Left renal cortex interstitium (tissue), 4 donors: ENCODE measurements around the gene TOPBP1. TPM values are rescaled to one million over a fixed set of nuclear protein-coding genes. Genes with fewer than 3 reads are reported as not detected.
"Not testable (repeated sequence)": the region's sequence is repeated elsewhere in the genome, so short reads cannot be mapped to it uniquely, and the experiment has no call there.

Experiments used
- DNase-seq, 4 donors: peaks; one replicate each; pipeline ENCODE4 v3.0.0-alpha.2; 2013; ENCODE audit warnings: low read depth in 4 of 4, low spot score in 2 of 4, missing footprints in 1 of 4
- polyA plus RNA-seq, 4 donors: library from polyadenylated mRNA; unstranded; fragments of 120-200 nt; gene quantifications; one replicate each; pipeline ENCODE4 v1.2.1, GENCODE V29; 2013; ENCODE audit not compliant: insufficient read length in 4 of 4

Gene TOPBP1
- polyA plus RNA-seq, 4 donors = 36.0 to 47.6 (median 44.5) TPM

GRCh38 chr3:133675631-133676335 lies 14.0 kb upstream of the TOPBP1 start:
- no peak for DNase-seq

- DNase-seq = no peak
These were observed 12.7 kb upstream of the TOPBP1 start for GRCh38 chr3:133674290-133674919.

DNA sequence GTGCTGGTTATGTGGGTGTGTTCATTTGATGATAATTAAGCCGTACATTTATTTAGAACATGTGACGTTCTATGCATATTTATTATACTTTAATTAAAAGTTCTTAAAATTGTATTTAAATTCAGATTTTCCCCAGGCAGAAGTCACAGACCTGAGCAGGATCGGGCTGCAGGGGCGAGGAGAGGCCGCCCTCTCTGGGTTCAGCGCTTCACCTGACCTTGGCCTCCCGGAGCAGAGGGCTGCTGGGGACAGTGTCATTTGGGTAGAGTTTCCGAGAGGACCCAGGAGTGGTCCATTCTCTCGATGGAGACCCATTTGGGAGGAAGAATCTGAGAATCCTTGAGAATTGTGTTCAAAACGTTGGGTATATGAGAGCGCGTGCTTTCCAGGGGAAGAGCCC lies 12.0 kb upstream of the TOPBP1 start:
- DNase-seq = no peak

GRCh38 chr3:133672461-133672860 lies 10.7 kb upstream of the TOPBP1 start:
- no peak for DNase-seq

DNA sequence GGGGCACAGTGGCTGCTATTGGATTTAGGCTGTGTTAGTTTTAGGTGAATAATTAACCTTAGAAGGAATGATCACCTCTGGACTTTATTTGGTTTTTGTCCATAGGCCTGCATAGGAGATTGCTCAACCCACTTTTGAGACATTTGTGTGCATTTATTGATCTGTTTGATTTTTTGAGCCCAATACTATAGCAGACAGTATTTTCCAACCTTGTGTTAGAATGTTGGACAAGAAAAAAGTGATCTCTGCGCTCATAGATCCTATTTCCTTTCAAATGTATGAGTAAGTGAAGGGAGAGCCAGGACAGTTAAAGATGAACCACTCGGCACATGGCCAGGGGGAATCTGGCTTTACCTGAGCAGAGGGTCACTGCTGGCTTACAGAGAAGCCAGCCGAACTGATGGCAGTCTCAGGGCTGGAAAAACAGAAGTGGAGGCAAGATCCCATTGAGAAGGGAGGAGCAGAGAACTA lies 8.8 kb upstream of the TOPBP1 start:
- DNase-seq = no peak

GRCh38 chr3:133669949-133670524 lies 8.3 kb upstream of the TOPBP1 start:
- DNase-seq = no peak

DNA sequence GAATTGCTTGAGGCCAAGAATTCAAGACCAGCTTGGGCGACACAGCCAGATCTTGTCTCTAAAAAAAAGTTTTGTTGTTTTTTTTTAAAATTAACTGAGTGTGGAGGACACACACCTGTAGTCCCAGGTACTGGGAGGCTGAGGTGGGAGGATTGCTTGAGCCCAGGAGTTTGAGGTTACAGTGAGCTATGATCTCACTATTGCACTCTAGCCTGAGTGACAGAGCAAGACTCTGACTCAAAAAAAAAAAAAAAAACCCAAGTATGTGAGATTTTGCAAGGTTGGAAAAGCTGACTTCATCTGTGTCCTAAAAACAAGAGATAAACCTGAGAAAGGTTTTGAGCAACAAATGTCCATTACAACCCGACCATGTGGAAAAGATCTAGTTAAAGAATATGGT lies 5.4 kb upstream of the TOPBP1 start:
- no peak for DNase-seq

DNA sequence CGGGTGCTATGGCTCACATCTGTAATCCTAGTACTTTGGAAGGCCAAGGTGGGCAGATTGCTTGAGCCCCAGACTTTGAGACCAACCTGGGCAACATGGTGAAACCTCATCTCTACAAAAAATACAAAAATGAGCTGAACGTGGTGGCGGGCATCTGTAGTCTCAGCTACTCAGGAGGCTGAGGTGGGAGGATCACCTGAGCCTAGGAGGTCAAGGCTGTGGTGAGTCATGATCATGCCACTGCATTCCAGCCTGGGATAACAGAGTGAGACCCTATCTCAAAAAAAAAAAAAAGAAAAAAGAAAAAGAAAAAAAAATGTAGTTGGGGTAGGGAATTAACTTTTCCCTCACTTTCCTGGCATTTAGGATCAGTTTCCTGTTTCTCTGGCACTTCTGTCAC lies 3.4 kb upstream of the TOPBP1 start:
- DNase-seq = not testable (repeated sequence)

DNA sequence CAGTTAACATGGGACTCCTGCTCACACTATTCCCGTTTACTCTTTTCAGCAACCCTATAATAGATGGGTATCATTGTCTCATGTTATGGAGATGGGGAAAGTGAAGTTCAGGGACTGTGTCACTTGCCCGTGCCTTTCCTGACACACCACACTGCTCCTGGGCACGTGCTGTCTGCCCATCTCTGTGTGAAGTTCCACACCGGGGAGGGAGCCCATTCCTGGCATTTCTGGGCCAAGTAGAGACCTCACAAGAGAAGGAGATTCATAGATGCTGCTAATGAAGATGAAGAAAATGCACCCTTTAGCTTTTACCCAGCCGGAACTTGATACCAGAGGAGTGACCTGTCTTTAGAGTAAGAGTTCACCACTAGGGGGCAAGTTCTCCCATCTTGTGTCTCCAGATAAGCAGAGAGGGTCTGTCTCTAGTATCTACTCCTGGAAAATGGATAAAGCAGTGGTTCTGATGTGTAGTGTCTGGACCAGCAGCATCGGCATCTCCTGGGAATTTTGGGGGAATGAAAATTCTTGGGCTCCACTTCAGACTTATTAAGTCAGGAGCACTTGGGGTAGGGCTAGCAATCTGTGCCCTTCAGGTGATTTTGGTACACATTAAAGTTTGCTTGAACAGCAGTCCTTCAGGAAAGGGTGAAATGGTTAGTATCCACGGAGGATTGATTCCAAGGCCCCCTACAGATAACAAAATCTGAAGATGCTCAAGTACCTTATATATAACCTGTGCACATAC lies 2.0 kb upstream of the TOPBP1 start:
- peak in 2 of 4 donors; percentile 34 to 40 for DNase-seq

GRCh38 chr3:133662278-133662651 lies 524 bp upstream of the TOPBP1 start:
- no peak for DNase-seq

DNA sequence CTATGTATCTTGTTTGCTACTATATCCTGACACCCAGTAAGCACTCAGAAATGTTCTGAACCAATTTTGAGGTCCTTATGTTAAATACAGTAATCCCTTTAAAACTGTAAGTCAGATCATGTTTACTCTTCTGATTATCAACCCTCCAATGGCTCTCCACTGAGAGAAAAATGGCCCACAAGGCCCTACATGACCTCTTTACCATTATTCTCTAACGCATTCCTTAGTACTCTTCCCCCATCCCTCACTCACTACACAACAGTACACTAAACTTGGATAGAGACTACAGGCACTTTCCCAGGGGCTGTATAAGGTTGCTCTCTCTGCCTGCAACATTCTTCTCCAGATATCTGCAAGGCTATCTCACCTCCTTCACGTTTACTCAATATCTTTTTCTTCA lies 1.9 kb downstream of the TOPBP1 start:
- DNase-seq = no peak

GRCh38 chr3:133655731-133656515 lies 5.8 kb downstream of the TOPBP1 start:
- no peak for DNase-seq

GRCh38 chr3:133649486-133650068 lies 12.2 kb downstream of the TOPBP1 start:
- DNase-seq = no peak

DNA sequence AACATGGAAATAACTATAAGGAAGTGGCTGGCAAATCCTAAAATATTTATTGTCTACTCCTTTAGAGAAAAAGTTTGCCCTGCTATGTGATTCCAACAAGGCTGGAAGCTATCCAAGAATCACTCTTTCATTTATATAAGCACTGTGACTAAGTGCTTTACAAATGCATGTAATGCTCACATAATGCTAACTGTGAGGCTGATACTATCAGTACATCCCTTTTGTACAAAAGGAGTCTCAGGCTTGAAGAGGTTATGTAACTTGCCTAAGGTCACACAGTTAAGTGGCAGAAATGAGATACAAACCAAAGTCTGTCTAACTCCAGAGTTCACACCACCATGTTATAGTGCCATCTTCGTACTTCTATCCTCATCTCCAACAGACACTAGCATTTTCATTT lies 17.0 kb downstream of the TOPBP1 start:
- DNase-seq = no peak

- DNase-seq = no peak
These were observed 18.1 kb downstream of the TOPBP1 start for GRCh38 chr3:133643611-133644010.

DNA sequence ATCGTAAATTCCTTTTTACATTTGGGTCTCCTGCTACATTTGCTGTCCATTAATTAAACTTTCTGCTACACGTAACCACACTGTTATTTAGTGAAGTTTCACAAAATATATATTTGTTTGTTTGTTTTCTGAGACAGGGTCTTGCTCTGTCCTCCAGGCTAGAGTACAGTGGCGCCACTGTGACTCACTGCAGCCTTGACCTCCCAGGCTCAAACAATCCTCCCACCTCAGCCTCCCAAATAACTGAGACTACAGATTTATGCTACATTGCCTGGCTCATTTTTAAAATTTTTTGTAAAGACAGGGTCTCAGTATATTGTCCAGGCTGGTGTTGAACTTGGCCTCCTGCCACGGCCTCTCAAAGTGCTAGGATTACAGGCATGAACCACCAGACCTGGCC lies 20.5 kb downstream of the TOPBP1 start:
- no peak for DNase-seq

GRCh38 chr3:133633439-133633838 lies 28.3 kb downstream of the TOPBP1 start:
- DNase-seq = no peak

- no peak for DNase-seq
These were observed 32.6 kb downstream of the TOPBP1 start for GRCh38 chr3:133629146-133629545.

DNA sequence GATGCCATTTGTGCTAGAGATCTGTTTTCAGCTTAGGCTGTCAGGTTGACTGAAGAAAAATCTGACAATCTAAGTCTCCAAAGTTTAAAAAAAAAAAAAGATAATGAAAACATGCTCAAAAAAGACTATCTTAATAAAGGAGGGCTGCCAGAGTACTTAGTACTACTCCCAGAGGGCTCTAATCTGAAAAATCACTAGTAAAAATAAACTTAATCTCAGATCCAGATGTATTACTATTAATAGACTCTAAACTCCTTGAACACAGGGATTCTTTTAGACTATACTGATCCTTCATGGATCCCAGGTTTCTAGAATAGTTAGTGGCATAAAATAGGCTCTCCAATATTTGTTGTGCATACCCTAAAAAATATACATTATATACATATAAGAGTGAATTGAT lies 34.0 kb downstream of the TOPBP1 start:
- DNase-seq = no peak

DNA sequence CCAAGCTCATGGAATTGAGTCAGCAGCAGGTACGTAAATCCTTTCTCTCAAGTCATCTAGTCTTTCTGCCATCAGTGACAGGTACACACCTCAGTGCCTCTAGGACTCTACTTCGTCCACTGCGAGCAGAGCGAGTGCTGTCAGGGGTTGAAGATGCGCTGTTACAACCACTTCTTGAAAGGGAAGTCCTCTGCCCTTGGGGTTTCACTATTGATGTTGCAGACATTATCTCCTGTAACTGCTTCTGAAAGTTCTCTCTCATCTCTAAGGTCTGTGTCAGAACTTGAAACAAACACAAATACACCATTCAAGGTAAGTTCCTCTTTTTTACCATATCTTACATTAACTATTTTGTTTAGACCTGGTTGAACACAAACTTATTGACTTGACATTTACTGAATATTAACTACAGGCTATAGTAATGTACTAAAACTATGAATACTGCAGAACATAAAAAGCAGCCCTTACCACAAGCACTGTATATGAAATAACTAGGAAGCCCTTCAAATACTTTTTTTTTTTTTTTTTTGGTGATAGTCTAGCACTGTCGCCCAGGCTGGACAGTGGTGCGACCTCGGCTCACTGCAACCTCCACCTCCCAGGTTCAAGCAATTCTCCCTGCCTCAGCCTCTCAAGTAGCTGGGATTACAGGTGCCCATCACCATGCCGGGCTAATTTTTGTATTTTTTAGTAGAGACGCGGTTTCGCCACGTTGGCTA lies 41.5 kb downstream of the TOPBP1 start:
- DNase-seq = no peak
